Omental fat pad (tissue), 4 donors: Measurements from ENCODE around the gene PHPT1. TPM values are rescaled to one million over a fixed set of nuclear protein-coding genes. Genes with fewer than 3 reads are reported as not detected.

Experiments used
- ATAC-seq: fragments of 150-250 bp; one replicate; pipeline ENCODE4 v1.9.1; 2016; ENCODE audit warnings: mild to moderate bottlenecking, moderate library complexity; ENCODE audit not compliant: low FRiP score
- DNase-seq: peaks from one replicate; pipeline ENCODE4 v3.0.0-alpha.2; 2019; ENCODE audit warnings: low spot score
- CTCF ChIP-seq, 3 donors: fragments of 450-650 bp; IDR thresholded peaks; one replicate each; pipeline ENCODE4 v1.5.1; 2016 to 2017; ENCODE audit warnings: antibody characterized with exemption in 3 of 3, mild to moderate bottlenecking in 3 of 3, moderate library complexity in 2 of 3
- total RNA-seq, 4 donors: library from RNA; depleted of rRNA; stranded (reverse); fragments of >200 nt; gene quantifications; one replicate each; pipeline ENCODE4 v1.1.0, GENCODE V29; 2016

The PHPT1 gene
- total RNA-seq, 4 donors from 2014 or later = 27.1 to 53.9 (median 40.9) TPM

- peak; percentile 8 for ATAC-seq
- DNase-seq = no peak
- no peak for TF ChIP-seq CTCF (IDR thresholded peaks at IDR 0.05)
These were observed 694 bp upstream of the PHPT1 start for GRCh38 chr9:136848393-136849037.

DNA sequence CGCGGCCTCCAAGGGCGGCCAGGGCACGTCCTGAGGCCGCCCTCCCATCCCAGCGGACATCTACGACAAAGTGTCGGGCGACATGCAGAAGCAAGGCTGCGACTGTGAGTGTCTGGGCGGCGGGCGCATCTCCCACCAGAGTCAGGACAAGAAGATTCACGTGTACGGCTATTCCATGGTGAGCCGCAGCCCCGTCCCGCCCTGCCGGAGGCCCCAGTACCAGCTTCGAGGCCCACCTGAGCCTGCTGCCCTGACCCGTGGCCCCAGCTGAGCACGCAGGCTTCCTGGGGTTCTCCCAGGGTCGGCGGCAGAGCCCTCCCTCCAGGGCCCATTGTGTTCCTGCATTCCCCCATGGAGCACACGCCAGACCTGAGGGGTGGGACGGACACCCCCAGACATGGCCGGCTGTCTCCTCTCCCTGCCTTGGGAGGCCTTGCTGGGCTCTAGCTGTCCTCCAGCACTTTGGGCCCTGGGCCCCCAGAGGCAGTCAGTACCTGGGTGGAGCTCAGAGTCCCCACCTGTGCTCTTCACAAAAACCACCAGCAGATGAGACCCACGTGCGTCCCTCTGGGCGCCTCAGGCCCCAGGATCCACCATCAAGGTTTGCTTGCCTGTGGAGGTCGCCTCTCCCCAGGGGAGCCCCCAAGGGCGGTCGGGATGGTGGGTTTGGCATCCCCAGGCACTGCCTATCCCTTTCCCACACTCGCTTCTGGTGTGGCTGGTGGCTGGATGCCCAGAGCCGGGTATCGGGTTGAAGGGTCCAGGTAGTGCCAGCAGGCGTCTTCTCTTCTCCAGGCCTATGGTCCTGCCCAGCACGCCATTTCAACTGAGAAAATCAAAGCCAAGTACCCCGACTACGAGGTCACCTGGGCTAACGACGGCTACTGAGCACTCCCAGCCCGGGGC lies 1.0 kb downstream of the PHPT1 start:
- DNase-seq (no peak), ATAC-seq (no peak)
- TF ChIP-seq CTCF (IDR thresholded peaks at IDR 0.05) = no peak

DNA sequence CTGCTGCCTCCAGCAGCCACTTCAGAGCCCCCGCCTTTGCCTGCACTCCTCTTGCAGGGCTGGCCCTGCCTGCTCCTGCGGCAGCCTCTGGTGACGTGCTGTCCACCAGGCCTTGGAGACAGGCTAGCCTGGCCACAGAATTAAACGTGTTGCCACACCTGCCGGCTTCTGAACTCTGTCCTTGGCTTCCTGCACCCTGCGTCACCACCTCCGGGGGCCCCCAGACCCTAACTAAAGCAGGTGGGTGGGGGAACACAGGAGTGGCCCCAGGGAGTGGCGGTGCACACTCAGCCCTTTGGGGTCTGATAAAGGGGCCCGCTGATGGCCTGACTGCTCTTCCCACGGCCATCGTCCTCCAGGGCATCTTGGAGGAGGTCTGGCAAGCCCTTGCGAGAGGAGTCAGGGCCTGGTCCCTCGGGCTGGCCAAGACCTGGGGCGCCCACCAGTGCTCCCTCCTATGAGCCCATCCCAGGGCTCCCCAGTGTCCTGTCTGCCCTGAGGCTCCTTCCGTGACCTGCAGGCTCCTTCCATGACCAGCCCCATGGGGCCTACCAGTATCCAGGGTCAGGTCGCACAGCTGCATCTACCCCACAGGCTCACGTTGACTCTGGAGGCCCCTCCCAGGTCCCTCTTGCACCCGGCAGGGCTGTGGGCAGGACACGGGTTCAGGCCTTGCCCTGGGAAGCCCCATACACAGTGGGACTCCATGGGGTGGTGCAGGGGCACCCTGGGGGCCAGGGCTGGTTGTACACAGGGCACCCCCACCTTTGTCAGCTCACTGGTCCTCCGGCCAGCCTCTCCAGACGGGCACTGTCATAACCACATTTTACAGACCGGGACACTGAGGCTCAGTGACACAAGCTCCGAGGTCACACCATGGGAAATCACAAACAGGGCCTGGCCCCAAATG lies 1.9 kb downstream of the PHPT1 start:
- ATAC-seq (no peak), DNase-seq (no peak)
- no peak for TF ChIP-seq CTCF (IDR thresholded peaks at IDR 0.05)

GRCh38 chr9:136851941-136852663 lies 2.9 kb downstream of the PHPT1 start, which contains the start of gene MAMDC4:
TSS of gene MAMDC4 (plus strand) at chr9:136852346. CDS start at chr9:136852417, 71 bp downstream.
- ATAC-seq = no peak
- no peak for TF ChIP-seq CTCF (IDR thresholded peaks at IDR 0.05)

DNA sequence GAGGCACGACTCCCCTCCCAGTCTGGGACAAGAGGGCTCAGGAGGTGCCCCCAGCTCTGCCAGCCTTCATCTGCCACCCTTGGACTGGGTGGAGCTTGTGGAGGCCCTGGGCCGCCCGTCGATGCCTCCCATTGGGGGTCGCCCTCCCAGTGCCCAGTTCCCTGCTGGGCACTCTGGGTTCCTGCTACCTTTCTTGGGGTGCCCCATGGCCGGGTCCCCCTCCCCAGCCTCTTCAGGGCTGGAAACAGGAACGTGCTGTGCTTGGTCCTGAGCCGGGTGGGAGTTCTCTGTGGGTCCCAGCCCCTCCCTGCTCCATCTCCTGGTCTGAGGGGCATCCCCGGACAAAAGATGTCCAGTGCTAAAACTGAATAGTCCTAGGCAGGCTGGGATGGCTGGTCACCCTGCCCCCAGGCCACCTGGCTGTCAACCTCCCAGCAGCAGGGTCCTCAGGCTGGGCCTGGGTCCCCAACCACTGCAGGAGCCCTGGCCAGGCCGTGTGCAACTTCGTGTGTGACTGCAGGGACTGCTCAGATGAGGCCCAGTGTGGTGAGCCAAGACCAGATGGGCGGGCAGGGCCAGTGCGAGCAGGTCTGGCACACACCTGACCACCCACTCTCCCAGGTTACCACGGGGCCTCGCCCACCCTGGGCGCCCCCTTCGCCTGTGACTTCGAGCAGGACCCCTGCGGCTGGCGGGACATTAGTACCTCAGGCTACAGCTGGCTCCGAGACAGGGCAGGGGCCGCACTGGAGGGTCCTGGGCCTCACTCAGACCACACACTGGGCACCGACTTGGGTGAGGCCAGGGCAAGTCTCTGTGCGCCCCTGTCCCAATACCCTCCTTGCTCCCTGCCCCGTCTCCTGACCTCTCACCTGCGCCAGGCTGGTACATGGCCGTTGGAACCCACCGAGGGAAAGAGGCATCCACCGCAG lies 3.7 kb downstream of the PHPT1 start:
- TF ChIP-seq CTCF (IDR thresholded peaks at IDR 0.05) = no peak
- ATAC-seq = no peak
- DNase-seq = no peak

More at GRCh38 chr9:136851941-136852663, 2.9 kb downstream of the PHPT1 start, which contains the start of gene MAMDC4:
- DNase-seq = no peak
